ENCODE measurements around the gene EED. TPM values are rescaled to one million over a fixed set of nuclear protein-coding genes. Genes with fewer than 3 reads are reported as not detected.

The EED gene
- total and polyA plus RNA-seq, 9 of the 15 experiments (the other 6 are each of a cell fraction or from before 2014, with no cell fraction given) = 33.0 to 110 (median 55.1) TPM

- TF ChIP-seq MBD1 (CRISPR knock-in tag; IDR thresholded peaks at IDR 0.05) (no peak), KAT7 (CRISPR knock-in tag; IDR thresholded peaks at IDR 0.05; ENCODE audit: borderline replicate concordance) (0 out of 2 replicates have a peak, but pooled peaks have one; percentile 64), SNAPC5 (CRISPR knock-in tag; IDR thresholded peaks at IDR 0.05) (no peak), TEAD1 (CRISPR knock-in tag; IDR thresholded peaks at IDR 0.05) (no peak)
- BruUV-seq (replicated peaks) = no TSS peak
- ChIA-PET CTCF (ENCODE audit: low intra/inter-chr PET ratio) (no interaction called here), POLR2A (interaction anchor here (0.8 to 1.0 kb wide), 2 partner anchors 12 to 40 kb away, joined by 3 read pairs; no protein-coding TSS in a partner anchor)
- ATAC-seq = no peak
- Histone ChIP-seq H2AFZ (ENCODE audit: low read depth, low read length) (peak overlapping the region; percentile 99), H4K20me1 (replicated peaks; ENCODE audit: control insufficient read depth, insufficient read depth, low read length) (peaks cover 9% of the 10 kb centered on the region), H3K4me2 (ENCODE audit: insufficient read depth, low read length) (peak overlapping the region; percentile 17), H3K4me3 (no peak overlapping the region), H3K79me2 (ENCODE audit: control insufficient read depth, insufficient read depth, low read length) (peaks cover 21% of the 10 kb centered on the region), H3K36me3 (ENCODE audit: control insufficient read depth, insufficient read depth, low read length) (no peaks in the 10 kb centered on the region), H3K9me3 (replicated peaks; ENCODE audit: control insufficient read depth, insufficient read depth, low read depth, low read length) (no peaks in the 10 kb centered on the region), H3K4me1 (replicated peaks in 1 of 2; ENCODE audit: control insufficient read depth in 2 of 2, insufficient read depth in 2 of 2, low read length in 2 of 2) (peaks cover 10 to 34% of the 10 kb centered on the region in 2 experiments), H3K27ac (ENCODE audit: extremely low read depth, low read depth, low read length) (peak overlapping the region; percentile 100; the same call in 2 of the 3 replicates), H3K9me1 (ENCODE audit: control insufficient read depth, insufficient read depth, low read length) (no peaks in the 10 kb centered on the region), H3K27me3 (ENCODE audit: control insufficient read depth in 2 of 2, insufficient read depth in 2 of 2, low read length in 2 of 2) (no peaks in the 10 kb centered on the region), H3K9ac (ENCODE audit: insufficient read depth in 1 of 2, low read depth in 2 of 2, low read length in 2 of 2) (peak overlapping the region in 1 of 2 experiments; percentile 25; a peak in 1 of 4 replicates)
- FAIRE-seq = no peak
- in situ Hi-C loops (cut with MboI) = no loop called here
- DNase-seq (ENCODE audit: extremely low read depth in 1 of 4, low spot score in 3 of 4) = no peak
- 43% methylated on average over 4 of the region's 4 CpGs for WGBS (ENCODE audit: insufficient coverage, low coverage, missing lambda C conversion rate)
- intact Hi-C loops (cut with micrococcal nuclease) = loop anchor here (10.0 kb wide), 1 partner anchor 577 kb away; the partner anchor contains the start of gene CREBZF
These were observed 2.5 kb upstream of the EED start for GRCh38 chr11:86241956-86242535.
